GM18526 (cell line): ENCODE results near the gene CHAT.

Experiments used
- POLR2A ChIP-seq: IDR thresholded peaks from 3 replicates; pipeline ENCODE4 v1.6.1; 2011; ENCODE audit not compliant: insufficient read length; ENCODE audit errors: extremely low read depth

The CHAT gene

GRCh38 chr10:49649294-49649693 lies 35.5 kb downstream of the CHAT start:
- TF ChIP-seq POLR2A: no peak

GRCh38 chr10:49649936-49650723 lies 36.3 kb downstream of the CHAT start:
- no peak for TF ChIP-seq POLR2A

- no peak for TF ChIP-seq POLR2A
These were observed 36.8 kb downstream of the CHAT start for GRCh38 chr10:49650724-49651034.

- no peak for TF ChIP-seq POLR2A
These were observed 37.4 kb downstream of the CHAT start for GRCh38 chr10:49651039-49651835.

GRCh38 chr10:49651917-49652316 lies 38.1 kb downstream of the CHAT start:
- TF ChIP-seq POLR2A: no peak

GRCh38 chr10:49652421-49653272 lies 38.8 kb downstream of the CHAT start:
- no peak for TF ChIP-seq POLR2A

GRCh38 chr10:49653273-49653929 lies 39.6 kb downstream of the CHAT start:
- TF ChIP-seq POLR2A: no peak

- no peak for TF ChIP-seq POLR2A
These were observed 40.3 kb downstream of the CHAT start for GRCh38 chr10:49654036-49654693.

GRCh38 chr10:49655099-49655498 lies 41.3 kb downstream of the CHAT start:
- TF ChIP-seq POLR2A: no peak

- TF ChIP-seq POLR2A: no peak
These were observed 43.1 kb downstream of the CHAT start for GRCh38 chr10:49656845-49657493.

- no peak for TF ChIP-seq POLR2A
These were observed 43.8 kb downstream of the CHAT start for GRCh38 chr10:49657606-49658005.

GRCh38 chr10:49661140-49661856 lies 47.5 kb downstream of the CHAT start:
- TF ChIP-seq POLR2A: no peak

- TF ChIP-seq POLR2A: no peak
These were observed 48.5 kb downstream of the CHAT start for GRCh38 chr10:49662169-49662830.
